Osteoblast (primary cell): ENCODE data around the gene RNF217. TPM values are rescaled to one million over a fixed set of nuclear protein-coding genes. Genes with fewer than 3 reads are reported as not detected.

Experiments
- DNase-seq: peaks from one replicate; pipeline ENCODE4 v3.0.0; 2011; ENCODE audit warnings: low spot score, mixed read lengths; ENCODE audit not compliant: insufficient read length; ENCODE audit errors: missing footprints
- H2AFZ ChIP-seq: 2 replicates; pipeline ENCODE4 v1.6.0; 2011; ENCODE audit warnings: mild to moderate bottlenecking, low read length
- H3K27ac ChIP-seq: 2 replicates; pipeline ENCODE4 v1.5.1; 2011; ENCODE audit warnings: mild to moderate bottlenecking, low read depth, low read length, moderate library complexity
- H3K27me3 ChIP-seq: 2 replicates; pipeline ENCODE4 v1.6.0; 2012; ENCODE audit warnings: mild to moderate bottlenecking, control low read depth, inconsistent platforms, low read length, moderate library complexity; ENCODE audit not compliant: insufficient read depth
- H3K36me3 ChIP-seq: 2 replicates; pipeline ENCODE4 v1.5.1; 2011; ENCODE audit warnings: mild to moderate bottlenecking, low read length, control low read depth, moderate library complexity; ENCODE audit not compliant: insufficient read depth
- H3K4me1 ChIP-seq: 2 replicates; pipeline ENCODE4 v1.5.1; 2011; ENCODE audit warnings: mild to moderate bottlenecking, low read length, control low read depth, moderate library complexity; ENCODE audit not compliant: insufficient read depth
- H3K4me2 ChIP-seq: 2 replicates; pipeline ENCODE4 v1.6.0; 2011; ENCODE audit warnings: mild to moderate bottlenecking, low read length; ENCODE audit not compliant: insufficient read depth
- H3K4me3 ChIP-seq: fragments of 200-600 bp; sonication (generic); 3 replicates; pipeline ENCODE4 v1.5.1; 2012; ENCODE audit warnings: mild to moderate bottlenecking, low read length, inconsistent platforms; ENCODE audit not compliant: insufficient read depth
- H3K79me2 ChIP-seq: 2 replicates; pipeline ENCODE4 v1.6.0; 2012; ENCODE audit warnings: mild to moderate bottlenecking, low read length, control low read depth, inconsistent platforms; ENCODE audit not compliant: insufficient read depth
- H3K9me3 ChIP-seq: 2 replicates; pipeline ENCODE4 v1.5.1; 2011; ENCODE audit warnings: low read depth, low read length, control low read depth
- H4K20me1 ChIP-seq: 2 replicates; pipeline ENCODE4 v1.6.0; 2012; ENCODE audit warnings: mild to moderate bottlenecking, low read length, control low read depth; ENCODE audit not compliant: insufficient read depth
- CTCF ChIP-seq: IDR thresholded peaks from 2 replicates; pipeline ENCODE4 v1.5.1; 2011; ENCODE audit warnings: mild to moderate bottlenecking, low read depth, low read length, moderate library complexity; ENCODE audit errors: extremely low read depth
- total RNA-seq: library from RNA; depleted of rRNA; stranded (reverse); fragments of >200 nt; gene quantifications from 2 replicates; pipeline ENCODE4 v1.2.3, GENCODE V29; 2012

Gene RNF217
- total RNA-seq, 1 donor: 22.8 TPM

GRCh38 chr6:124924333-124924759, 37.9 kb upstream of the RNF217 start:
- Histone ChIP-seq H4K20me1 (no peaks in the 10 kb centered on the region), H3K27me3 (no peaks in the 10 kb centered on the region), H3K27ac (no peak overlapping the region), H3K9me3 (no peaks in the 10 kb centered on the region), H3K79me2 (no peaks in the 10 kb centered on the region), H3K4me2 (peak overlapping the region; percentile 51), H3K36me3 (no peaks in the 10 kb centered on the region), H3K4me1 (peaks cover 5% of the 10 kb centered on the region), H3K4me3 (no peak overlapping the region), H2AFZ (no peak overlapping the region)
- no peak for TF ChIP-seq CTCF
- DNase-seq: peak; percentile 66

- H4K20me1 ChIP-seq: no peaks in the 10 kb centered on the region
- no peak for DNase-seq
- no peak overlapping the region for H3K4me2 ChIP-seq
- H2AFZ ChIP-seq: no peak overlapping the region
- TF ChIP-seq CTCF: no peak
- H3K79me2 ChIP-seq: no peaks in the 10 kb centered on the region
- peaks cover 5% of the 10 kb centered on the region for H3K4me1 ChIP-seq
- no peaks in the 10 kb centered on the region for H3K36me3 ChIP-seq
- H3K27me3 ChIP-seq: no peaks in the 10 kb centered on the region
- no peak overlapping the region for H3K4me3 ChIP-seq
- no peaks in the 10 kb centered on the region for H3K9me3 ChIP-seq
- no peak overlapping the region for H3K27ac ChIP-seq
Observed at GRCh38 chr6:124926435-124926834, 35.8 kb upstream of the RNF217 start.

GRCh38 chr6:124927806-124928205, 34.4 kb upstream of the RNF217 start:
- TF ChIP-seq CTCF: no peak
- Histone ChIP-seq H3K36me3 (no peaks in the 10 kb centered on the region), H3K27me3 (no peaks in the 10 kb centered on the region), H3K4me2 (no peak overlapping the region), H2AFZ (no peak overlapping the region), H3K9me3 (no peaks in the 10 kb centered on the region), H3K4me1 (peaks cover 5% of the 10 kb centered on the region), H4K20me1 (no peaks in the 10 kb centered on the region), H3K79me2 (no peaks in the 10 kb centered on the region), H3K27ac (no peak overlapping the region), H3K4me3 (no peak overlapping the region)
- peak; percentile 57 for DNase-seq

- no peaks in the 10 kb centered on the region for H3K79me2 ChIP-seq
- no peaks in the 10 kb centered on the region for H3K27me3 ChIP-seq
- H3K36me3 ChIP-seq: no peaks in the 10 kb centered on the region
- H3K4me2 ChIP-seq: no peak overlapping the region
- no peak overlapping the region for H3K27ac ChIP-seq
- no peak overlapping the region for H2AFZ ChIP-seq
- H3K4me1 ChIP-seq: peaks cover 5% of the 10 kb centered on the region
- DNase-seq: no peak
- no peaks in the 10 kb centered on the region for H4K20me1 ChIP-seq
- TF ChIP-seq CTCF: no peak
- no peaks in the 10 kb centered on the region for H3K9me3 ChIP-seq
- no peak overlapping the region for H3K4me3 ChIP-seq
Observed at GRCh38 chr6:124928851-124929250, 33.4 kb upstream of the RNF217 start.
